ENCODE data around the gene CNTROB.
"Not testable (repeated sequence)": the region's sequence is repeated elsewhere in the genome, so short reads cannot be mapped to it uniquely, and the experiment has no call there.

Gene CNTROB

DNA sequence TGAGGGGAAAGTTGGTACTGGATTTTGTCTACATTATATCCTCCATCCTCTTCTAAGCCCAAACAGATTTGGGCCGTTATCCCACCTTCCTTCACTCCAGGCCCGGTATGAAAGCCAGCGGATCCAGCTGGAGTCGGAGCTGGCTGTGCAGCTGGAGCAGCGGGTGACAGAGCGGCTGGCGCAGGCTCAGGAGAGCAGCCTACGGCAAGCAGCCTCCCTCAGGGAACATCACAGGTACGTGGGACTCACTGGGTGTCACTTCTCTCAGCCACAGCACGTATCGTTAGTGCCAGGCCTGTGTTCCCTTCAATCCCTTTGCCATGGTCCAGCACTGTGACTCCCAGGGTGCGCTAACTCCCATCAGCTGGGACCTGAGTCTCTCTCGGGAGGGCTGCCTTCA lies 11.3 kb downstream of the CNTROB start:
- no peak for DNase-seq (ENCODE audit: low spot score)

DNA sequence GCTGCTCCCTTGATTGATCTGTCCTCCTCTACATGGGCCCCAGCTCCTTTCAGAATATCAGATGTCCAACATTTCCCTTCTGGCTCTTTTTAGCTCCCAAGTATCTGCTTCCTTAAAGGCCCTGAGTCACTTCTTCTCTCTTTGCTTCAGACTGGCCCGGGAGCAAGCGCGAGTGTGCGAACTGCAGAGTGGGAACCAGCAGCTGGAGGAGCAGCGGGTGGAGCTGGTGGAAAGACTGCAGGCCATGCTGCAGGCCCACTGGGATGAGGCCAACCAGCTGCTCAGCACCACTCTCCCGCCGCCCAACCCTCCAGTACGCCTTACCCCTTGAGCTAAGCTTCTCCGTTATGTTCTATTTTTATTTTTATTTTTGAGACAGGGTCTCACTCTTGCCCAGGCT lies 12.3 kb downstream of the CNTROB start:
- DNase-seq (ENCODE audit: low spot score): no peak

DNA sequence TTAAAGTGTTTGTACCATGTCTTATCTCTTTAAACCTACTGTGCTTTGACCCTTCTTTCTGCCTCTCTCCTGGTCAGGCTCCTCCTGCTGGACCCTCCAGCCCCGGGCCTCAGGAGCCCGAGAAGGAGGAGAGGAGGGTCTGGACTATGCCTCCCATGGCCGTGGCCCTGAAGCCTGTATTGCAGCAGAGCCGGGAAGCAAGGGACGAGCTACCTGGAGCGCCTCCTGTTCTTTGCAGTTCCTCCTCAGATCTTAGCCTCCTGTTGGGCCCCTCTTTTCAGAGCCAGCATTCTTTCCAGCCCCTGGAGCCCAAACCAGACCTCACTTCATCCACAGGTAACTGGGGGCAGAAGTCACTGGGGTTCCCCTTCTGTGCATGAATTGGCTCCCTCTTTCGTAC lies 13.6 kb downstream of the CNTROB start:
- DNase-seq (ENCODE audit: low spot score): no peak

DNA sequence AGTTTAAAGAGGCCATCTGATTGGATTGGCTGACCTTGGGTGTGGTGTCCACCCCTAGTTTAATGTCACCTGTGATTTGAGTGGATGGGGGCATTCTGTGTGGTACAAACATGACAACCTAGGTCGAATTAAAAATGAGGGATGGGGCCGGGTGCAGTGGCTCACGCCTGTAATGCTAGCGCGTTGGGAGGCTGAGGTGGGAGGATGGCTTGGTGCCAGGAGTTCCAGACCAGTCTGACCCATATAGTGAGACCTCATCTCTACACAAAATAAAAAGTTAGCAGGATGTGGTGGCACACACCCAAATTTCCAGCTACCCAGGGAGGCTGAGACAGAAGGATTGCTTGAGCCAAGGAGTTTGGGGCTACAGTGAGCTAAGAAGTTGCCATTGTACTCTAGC lies 14.4 kb downstream of the CNTROB start:
- DNase-seq (ENCODE audit: low spot score): no peak

DNA sequence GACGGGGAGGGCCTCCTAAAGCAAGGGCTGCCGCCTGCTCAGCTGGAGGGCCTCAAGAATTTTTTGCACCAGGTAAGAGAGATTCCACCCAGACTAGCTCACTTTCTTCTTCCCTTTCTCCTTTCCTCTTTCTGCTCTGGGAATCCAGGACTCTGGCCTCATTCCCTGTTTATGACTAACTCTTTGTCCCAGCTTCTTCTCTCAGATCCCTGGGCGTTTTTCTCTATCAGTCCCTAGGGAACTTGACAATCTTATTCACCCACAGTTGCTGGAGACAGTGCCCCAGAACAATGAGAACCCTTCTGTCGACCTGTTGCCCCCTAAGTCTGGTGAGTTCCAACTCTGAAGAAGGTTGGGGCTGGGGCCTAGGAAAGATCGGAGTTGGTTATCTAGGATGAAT lies 15.6 kb downstream of the CNTROB start:
- DNase-seq (ENCODE audit: low spot score): no peak

DNA sequence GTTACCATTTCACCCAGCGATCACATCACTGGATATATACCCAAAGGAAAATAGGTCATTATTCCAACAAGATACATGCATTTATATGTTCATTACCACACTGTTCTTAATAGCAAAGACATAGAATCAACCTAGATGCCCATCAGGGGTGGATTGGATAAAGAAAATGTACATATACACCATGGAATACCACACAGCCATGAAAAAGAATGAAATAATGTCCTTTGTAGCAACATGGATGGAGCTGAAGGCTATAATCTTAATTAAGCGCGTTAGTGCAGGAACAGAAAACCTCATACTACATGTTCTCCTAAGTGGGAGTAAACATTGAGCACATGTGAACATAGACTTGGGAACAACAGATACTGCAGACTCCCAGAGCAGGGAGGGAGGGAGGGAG lies 18.6 kb downstream of the CNTROB start:
- no peak for DNase-seq (ENCODE audit: low spot score)

DNA sequence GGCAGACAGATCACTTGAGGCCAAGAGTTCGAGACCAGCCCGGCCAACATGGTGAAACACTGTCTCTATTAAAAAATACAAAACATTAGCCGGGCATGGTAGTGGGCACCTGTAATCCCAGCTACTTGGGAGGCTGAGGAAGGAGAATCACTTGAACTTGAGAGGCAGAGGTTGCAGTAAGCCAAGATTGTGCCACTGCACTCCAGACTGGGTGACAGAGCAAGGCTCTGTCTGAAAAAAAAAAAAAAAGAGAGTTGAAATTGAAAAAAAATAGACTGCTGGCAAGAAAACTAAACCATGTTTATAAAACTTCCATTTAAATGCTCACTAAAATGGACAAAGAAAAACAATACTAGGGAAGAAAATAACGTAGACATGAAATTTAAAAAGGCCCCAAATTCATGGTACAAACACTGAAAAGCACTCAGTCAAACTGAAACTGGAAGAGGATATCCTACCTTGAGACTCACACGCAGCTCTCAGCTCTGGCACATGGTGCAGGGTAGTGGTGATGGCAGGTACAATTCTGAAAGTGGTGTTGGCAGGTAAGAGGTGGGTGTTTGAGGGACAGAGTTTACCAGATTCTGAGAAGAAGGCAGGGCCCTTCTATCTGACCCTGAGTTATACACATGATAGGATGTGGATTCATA lies 19.3 kb downstream of the CNTROB start:
- DNase-seq (ENCODE audit: low spot score): no peak

DNA sequence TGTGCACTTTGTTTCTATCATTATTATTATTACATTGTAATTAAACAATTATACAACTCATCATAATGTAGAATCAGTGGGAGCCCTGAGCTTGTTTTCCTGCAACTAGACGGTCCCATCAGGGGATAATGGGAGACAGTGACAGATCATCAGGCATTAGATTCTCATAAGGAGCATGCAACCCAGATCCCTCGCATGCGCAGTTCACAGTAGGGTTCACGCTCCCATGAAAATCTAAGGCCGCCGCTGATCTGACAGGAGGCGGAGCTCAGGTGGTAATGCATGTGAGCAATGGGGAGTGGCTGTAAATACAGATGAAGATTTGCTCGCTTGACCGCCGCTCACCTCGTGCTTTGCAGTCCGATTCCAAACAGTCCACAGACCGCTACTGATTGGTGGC lies 21.3 kb downstream of the CNTROB start:
- not testable (repeated sequence) for DNase-seq (ENCODE audit: low spot score)

DNA sequence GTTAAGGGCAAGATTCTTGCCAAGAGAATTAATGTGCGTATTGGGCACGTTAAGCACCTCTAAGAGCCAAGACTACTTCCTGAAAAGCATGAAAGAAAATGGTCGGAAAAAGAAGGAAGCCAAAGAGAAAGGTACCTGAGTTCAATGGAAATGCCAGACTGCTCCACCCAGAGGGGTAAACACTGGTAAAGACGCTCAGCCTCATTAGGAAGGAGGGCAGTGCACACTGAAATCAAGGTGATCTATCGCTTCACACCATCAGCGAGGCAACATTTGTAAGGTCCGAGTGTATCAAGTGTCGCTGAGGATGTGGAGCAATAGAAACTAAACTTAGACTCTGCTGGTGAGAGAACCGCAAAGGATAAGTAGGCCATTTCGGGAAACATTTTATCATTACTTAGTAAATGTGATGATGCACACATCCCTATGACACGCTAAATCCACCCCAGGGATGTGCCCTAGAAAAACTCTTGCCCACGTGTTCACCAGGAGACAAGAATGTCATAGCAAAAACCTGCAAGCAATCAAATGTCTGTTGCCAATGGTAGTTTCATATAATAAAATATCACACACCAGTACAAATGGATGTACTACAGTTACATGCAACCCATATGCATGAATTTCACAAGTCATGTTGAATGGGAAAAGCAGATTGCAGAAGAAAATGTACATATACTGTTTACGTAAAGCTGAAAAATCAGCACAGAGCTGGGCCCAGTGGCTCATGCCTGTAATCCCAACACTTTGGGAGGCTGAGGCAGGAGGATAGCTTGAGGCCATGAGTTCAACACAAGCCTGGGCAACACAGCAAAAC lies 23.6 kb downstream of the CNTROB start:
- DNase-seq (ENCODE audit: low spot score): no peak

DNA sequence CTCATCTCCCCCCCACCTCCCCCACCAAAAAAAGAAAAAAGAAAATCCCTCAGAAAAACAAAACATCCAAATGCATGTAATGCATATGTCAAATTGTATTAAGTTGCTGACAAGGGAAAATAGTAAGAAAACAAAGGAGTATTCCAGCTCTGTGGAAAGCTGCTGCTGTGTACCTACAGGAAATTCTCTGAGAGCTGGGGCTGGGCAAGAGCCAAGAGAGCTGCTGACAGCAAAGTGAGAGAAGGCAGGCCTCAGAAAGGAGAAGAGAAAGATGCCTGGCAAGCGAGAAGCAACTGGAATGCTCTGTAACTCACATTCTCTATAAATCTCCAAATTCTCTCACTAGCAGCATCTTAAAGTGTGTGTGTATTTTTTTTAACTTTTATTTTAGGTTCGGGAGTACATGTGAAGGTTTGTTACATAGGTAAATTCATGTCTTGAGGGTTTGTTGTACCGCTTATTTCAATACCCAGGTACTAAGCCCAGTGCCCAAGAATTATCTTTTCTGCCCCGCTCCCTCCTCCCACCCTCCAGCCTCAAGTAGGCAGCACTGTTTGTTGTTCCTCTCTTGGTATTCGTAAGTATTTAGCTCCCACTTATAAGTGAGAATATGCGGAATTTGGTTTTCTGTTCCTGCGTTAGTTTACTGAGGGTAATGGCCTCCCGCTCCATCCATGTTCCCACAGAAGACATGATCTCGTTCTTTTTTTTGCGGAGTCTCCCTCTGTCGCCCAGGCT lies 24.4 kb downstream of the CNTROB start:
- DNase-seq (ENCODE audit: low spot score): no peak

DNA sequence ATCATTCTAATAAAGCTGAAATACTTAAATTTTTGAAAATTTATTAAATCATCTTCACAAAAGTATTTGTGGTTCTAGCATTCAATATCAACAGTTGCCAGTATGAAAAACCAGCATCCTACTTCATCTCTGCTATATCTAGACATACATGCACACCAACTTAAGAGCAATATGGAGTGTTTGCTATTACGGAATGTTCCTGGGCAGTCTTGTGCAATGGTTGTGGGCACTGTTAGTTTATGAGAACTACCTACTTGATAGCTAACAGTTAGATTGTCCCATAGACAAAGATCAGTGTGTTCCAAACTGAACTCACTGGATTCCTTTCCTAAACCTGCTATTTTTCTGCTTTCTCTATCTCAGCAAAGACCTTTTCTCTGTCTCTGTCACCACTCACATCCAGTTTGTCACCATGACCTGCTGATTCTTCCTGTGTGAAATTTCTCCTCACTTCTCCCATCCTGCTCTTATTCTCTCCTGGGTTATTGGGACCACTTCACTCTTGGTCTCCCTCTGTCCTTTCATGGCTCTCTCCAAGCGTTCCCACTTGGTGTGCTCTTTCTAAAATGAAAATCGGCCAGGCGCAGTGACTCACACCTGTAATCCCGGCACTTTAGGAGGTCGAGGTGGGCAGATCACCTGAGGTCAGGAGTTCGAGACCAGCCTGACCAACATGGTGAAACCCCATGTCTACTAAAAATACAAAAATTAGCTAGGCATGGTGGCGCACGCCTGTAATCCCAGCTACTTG lies 27.7 kb downstream of the CNTROB start:
- no peak for DNase-seq (ENCODE audit: low spot score)

DNA sequence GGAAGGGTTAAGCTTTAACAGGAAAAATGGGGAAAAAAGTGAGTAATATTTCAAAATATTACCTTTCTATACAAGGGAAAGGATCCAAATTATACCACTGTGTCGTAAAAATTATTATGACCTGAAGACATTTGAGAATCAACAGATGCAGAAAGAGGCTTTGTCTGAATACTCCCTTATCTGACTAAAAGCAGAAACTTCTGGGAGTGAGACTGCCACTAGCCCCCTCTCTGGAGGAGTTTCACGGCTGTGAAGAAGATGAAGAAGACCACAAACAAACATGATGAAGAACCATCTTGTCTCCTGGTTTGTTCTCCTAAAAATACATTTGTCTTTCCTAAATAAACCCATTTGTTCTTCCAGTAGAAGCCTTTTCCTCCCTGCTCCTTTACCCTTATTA lies 29.4 kb downstream of the CNTROB start:
- no peak for DNase-seq (ENCODE audit: low spot score)

DNA sequence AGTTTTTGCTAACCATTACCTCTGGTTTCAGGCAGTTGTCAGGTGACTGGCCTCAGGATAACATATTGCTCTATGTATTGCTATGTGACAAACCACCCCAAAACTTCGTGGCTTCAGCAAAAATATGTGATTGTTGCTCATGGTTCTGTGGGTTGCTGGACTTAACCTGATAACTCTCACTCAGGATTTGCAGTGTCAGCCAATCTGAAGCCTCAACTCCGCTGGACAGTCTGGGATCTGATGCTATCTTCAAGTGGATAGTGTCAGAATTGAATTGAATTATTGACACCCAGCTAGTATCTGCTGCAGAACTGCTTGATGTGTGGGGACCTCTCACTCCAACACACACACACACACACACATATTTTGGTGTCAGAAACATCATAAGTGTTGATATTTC lies 35.7 kb downstream of the CNTROB start:
- no peak for DNase-seq (ENCODE audit: low spot score)

DNA sequence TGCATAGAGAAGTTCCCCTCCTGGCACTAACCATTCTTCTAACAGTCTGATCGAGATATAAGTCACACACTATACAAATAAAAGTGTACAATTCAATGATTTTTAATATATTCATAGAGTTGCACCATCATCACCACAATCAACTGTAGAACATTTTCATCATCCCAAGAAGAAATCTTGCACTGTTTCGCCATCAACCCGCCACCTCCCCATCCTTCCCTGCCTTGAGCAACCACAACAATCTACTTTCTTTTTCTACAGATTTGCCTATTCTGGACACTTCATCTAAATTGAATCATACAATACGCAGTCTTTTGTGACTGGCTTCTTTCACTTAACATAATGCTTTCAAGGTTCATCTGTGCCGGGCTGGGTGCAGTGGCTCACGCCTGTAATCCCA lies 37.4 kb downstream of the CNTROB start:
- DNase-seq (ENCODE audit: low spot score): no peak

DNA sequence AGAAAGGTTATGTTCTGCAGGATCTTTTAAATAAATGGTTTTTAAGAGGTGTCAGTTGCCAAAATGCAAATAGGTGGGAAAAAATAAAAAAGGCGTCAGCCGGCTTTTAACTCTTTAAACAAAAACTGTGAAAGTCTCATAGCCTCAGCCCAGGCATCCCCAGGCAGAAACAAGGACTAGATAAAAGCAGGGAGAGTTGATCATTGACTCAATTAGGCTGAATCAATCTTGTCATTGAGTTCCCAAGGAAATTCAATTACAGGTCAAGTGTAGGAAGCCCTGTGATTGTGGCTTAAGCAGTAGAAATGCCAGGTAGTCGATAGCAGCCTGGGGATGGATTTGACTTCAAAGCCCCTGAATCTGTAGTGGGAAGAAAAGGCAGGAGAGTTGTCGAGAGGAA lies 39.6 kb downstream of the CNTROB start:
- DNase-seq (ENCODE audit: low spot score): no peak

DNA sequence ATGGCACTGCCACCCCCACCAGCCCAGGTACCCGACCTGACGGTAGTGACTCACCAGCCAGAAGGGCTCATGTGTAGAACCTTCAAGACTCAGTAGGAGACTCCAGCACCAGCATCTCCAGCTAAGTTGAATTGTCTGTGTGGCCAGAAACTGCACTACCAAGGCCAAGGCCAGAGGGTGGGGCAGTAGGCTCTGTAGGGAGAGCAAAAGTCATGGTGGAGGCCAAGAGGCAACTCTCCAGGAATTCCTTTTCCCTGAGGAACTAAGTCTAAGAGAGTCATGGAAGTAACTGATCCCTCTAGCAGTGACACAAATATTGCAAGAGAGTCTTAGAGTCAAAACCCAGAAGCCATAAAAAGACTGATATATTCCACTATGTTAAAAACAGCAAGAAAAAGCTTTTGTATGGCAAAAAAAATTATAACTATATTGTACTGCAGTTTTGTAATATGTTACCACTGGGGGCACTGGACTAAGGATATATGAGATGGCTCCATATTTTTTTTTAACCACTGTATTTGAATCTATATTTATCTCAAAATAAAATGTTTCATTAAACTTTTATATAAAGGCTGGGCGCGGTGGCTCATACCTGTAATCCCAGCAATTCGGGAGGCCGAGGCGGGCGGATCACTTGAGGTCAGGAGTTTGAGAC lies 40.3 kb downstream of the CNTROB start:
- DNase-seq (ENCODE audit: low spot score): no peak

DNA sequence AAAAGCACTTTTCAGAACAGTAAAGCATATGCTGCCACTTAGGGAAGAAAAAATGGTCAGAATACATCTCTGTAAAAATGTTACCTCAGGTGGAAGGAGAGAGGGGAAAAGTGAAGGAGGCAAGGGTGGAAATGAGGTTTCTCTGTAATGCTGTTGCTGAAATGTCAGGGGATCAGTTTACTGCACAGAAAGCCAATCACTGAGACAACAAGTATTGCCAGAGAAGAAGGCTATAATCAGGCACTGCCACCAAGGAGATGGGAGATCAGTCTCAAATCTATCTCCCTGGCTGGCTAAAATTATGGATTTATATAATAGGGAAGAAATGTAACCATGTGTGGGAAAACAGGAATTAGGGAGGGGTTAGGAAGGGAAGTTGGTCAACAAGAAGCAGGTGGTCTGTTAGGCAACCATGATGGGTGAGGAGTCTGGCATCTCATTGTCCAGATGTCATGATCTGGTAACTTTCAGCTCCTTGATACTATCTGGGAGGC lies 42.7 kb downstream of the CNTROB start:
- no peak for DNase-seq (ENCODE audit: low spot score)

DNA sequence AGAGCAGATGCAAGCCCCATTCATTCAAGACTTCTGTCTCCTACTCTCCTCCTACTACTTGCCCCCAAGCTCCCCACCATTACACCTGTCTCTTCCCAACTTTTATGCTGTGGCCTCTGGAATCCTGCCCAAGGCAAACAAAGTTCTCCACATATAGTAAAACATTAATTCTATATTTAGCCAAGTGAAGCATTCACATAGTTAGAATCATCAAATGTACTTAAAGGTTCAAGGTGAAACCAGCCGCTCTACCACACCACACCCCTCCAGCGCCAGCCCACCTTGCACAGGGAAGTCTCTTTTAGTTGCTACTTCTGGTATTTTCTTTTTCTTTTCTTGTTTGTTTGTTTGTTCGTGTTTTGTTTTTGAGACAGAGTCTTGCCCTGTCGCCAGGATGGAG lies 45.0 kb downstream of the CNTROB start:
- DNase-seq (ENCODE audit: low spot score): no peak

DNA sequence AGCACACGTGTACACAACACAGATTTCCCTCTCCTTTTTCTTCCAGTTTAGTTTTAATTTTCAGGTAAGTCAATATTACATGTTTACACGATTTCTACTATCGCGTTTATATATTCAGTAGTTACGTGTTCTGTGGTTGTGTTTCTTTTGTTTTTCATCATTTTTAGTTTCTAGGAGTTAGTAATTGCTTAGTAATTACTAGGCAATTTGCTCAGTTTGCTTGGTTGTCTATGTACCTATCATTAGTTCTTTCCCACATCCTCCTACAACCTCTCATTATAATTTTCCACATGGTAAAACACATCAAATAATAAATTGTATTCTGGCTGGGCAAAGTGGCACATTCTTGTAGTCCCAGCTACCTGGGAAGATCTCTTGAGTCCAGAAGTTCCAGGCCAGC lies 45.8 kb downstream of the CNTROB start:
- no peak for DNase-seq (ENCODE audit: low spot score)

DNA sequence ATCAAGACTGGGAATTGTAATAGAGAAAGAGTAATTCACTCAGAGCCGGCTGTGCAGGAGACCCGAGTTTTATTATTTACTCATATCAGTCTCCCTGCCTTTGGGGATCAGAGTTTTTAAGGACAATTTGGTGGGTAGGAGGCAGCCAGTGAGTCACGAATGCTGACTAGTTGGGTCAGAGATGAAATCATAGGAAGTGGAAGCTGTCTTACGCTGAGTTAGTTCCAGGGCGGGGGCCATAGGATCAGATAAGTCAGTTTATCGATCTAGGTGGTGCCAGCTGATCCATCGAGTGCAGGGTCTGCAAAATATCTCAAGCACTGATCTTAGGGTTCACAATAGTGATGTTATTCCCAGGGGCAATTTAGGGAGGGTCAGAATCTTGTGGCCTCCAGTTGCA lies 50.2 kb downstream of the CNTROB start:
- DNase-seq (ENCODE audit: low spot score): peak; percentile 38

DNA sequence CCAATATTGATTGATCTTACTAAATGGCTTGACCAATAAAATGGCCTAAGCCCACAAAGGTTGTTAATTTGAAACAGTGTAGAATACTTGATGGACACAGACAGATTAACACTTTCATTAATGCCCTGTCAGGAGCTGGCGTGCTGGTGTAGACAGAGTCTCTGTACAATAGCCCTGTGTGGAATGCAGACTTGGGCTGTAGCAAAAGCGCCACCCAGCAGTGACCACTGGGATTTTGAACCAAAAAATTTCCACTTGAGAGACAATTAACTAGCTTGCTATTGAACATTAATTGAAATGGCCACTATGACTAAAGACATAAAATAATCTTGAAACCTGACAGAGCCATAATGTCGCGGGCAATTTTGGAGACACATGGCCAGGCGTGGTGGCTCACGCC lies 50.7 kb downstream of the CNTROB start:
- no peak for DNase-seq (ENCODE audit: low spot score)

DNA sequence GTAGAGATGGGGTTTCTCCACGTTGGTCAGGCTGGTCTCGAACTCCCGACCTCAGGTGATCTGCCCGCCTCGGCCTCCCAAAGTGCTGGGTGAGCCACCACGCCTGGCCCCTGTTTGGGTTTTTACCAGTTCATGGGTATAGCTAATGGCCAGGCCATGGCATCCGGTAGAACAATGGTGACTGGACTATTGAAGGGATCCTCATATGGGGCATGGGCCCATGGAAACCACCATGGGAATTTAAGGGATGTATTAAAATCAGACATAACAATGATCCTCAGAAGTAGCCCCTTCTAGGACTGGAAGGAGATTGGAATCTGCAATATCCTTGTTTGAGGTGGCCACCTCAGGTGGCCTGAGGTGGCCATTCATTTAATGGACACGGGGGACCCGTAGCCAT lies 52.9 kb downstream of the CNTROB start:
- DNase-seq (ENCODE audit: low spot score): no peak

Measured in AG08396 (cell line).